22Rv1 (cell line): ENCODE measurements around the gene LRP8.
A peak's percentile ranks its signal among the peaks of the same experiment; 100 is the strongest.

Experiments
- H3K27ac ChIP-seq: fragments of 450-650 bp; 2 replicates; pipeline ENCODE4 v1.5.1; 2017
- ZFX ChIP-seq: fragments of 450-650 bp; IDR thresholded peaks from 2 replicates; pipeline ENCODE4 v1.6.1; 2017; ENCODE audit warnings: antibody characterized with exemption, borderline replicate concordance
- TF ChIP-seq, protein P1 (sequence below): fragments of 450-650 bp; IDR thresholded peaks from 2 replicates; pipeline ENCODE4 v1.5.1; 2017; ENCODE audit warnings: mild to moderate bottlenecking

LRP8 gene

DNA sequence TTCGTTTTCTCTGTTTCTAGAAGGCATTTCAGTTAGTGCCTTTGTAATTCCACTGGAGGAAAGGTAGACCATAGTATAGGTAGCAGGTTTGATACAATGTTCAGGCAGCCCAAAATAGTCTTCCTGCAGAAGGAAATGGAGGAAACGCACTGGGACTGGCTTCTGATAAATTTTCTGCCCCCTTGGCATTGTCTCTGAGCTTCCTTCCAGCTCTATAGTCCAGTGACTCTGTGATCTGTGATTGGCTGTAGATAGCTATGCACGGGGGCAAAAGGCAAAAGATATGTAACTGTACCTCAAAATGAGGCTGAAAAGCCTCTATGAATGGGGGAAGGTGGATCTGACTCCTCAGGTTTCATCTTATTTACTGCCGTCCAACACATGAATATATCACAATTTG is 83.7 kb downstream of the LRP8 start:
- TF ChIP-seq, protein P1, sequence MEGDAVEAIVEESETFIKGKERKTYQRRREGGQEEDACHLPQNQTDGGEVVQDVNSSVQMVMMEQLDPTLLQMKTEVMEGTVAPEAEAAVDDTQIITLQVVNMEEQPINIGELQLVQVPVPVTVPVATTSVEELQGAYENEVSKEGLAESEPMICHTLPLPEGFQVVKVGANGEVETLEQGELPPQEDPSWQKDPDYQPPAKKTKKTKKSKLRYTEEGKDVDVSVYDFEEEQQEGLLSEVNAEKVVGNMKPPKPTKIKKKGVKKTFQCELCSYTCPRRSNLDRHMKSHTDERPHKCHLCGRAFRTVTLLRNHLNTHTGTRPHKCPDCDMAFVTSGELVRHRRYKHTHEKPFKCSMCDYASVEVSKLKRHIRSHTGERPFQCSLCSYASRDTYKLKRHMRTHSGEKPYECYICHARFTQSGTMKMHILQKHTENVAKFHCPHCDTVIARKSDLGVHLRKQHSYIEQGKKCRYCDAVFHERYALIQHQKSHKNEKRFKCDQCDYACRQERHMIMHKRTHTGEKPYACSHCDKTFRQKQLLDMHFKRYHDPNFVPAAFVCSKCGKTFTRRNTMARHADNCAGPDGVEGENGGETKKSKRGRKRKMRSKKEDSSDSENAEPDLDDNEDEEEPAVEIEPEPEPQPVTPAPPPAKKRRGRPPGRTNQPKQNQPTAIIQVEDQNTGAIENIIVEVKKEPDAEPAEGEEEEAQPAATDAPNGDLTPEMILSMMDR: no peak
- no peak for TF ChIP-seq ZFX
- H3K27ac ChIP-seq: no peak overlapping the region

DNA sequence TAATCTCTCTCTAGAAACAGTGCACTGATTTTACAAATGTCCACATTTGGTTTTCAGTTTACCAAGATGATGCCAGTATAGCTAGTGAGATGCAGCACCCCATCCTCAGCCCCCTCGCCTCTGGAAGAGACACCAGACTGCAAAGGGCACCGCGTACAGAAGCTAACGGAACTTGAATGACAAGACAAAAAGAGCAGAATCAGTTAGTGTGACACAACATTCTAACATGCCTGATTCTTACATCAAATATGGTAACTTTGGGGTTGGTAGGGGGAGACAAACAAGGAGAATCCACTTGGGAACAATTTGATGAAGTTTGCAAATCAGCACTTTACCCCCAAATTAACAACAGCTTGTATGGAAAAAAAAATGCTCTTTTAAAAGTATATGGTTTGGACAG is 85.5 kb downstream of the LRP8 start:
- TF ChIP-seq ZFX: no peak
- TF ChIP-seq, protein P1: no peak
- no peak overlapping the region for H3K27ac ChIP-seq

DNA sequence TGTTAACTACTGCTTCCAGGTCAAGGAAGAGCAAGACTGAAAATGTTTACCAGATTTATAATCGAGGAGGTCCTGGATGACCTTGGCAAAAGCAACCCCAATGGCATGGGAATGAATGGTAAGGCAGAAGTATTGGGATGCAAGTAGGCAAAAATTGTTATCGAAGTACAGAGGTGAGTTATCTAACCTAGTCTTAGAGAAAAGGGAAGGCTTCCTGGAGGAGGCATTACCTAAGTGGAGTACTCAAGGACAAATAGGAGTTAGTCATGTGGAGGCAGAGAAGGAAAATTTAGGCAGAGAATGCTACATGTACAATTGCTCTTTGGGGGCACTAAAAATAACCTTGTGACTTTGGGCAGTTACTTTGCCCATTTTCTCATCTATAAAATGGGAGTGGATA is 86.0 kb downstream of the LRP8 start:
- no peak overlapping the region for H3K27ac ChIP-seq
- TF ChIP-seq ZFX: no peak

DNA sequence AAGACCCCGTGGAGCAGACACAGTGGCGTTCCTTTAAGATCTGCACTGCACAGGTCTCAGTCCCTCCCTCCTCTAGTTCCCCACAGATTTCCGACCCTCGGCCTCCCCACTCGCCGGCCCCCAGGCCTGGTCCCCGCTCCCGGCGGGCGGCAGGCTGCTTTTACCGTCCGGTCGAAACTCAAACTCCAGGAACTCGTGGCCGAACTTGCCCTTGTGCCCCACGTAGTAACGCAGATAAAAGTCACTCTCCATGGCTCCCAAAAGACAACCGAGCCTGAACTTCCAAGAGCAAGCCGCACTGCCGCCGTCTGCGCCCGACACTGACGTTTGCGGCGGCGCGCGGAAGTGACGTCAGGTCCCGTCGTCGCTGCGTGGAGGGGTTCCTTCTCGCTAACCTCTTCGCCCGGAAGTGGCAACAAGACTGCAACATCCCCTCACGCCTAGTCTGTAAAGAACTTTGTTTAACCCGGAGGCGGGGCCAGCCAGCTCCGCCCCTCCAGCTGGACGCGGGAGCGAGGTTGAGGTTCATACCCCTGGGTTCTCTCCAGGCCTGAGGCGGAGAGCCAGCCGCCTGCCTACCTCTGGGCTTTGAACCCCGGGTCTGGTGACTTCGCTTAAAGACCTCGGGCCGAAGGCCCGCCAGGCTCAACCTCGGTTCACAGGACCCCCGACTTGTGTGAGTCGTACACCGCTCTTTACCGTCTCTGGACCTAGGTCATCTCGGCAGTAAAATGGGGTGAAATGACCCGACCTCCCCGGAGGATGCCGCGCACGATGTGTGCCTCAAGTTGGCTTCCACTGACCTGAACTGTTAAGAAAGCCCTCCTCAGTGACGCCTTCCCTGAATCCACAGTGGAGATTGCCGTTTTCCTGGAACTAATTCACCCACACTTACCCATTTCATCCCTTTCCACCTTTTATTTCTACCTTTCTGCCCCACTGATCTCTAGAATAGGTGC is 89.4 kb downstream of the LRP8 start, which contains the start of gene MAGOH:
Gene MAGOH, minus strand, starts transcription at position 322 of the 959 bp plus-strand sequence. Its CDS starts 70 bp downstream, at position 252.
- H3K27ac ChIP-seq: peak within 1 kb of the TSS; percentile 56

DNA sequence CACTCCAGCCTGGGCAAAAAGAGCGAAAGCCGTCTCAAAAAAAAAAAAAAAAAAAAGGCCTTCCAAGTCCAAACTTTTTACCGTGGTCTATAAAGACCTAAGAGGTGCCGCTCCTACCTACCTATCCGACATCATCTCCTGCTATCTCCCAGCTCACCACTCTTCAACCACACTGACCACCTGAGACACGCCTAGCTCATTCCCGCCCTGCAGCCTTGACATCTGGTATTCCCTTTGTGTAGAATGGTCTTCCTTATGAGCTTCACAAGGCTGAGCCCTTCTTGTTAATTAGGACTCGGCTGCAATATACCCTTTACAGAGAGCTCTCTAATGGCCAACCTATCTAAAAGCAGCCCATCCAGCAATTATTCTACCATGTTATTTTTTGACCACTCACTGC is 90.2 kb downstream of the LRP8 start:
- no peak for TF ChIP-seq ZFX
- TF ChIP-seq, protein P1: no peak
- peak overlapping the region; percentile 56 for H3K27ac ChIP-seq

More for the DNA sequence above, 89.4 kb downstream of the LRP8 start, which contains the start of gene MAGOH:
- no peak for TF ChIP-seq ZFX
- TF ChIP-seq, protein P1: no peak

DNA sequence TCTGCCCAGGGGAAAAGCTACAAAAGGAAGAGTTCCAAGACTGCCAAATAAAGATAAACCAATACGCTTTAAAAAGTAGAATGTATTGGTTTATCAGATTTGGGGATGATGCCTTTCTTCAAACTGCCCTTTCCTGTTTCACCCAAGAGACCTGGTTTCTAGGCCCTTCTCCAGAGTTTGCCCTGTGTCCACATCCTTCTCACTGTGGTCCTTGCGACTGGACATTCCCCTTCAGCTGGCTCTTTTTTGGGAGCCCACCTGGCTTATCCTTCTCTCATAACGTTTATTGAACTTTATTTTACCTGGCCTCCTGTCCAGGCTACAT is 106.9 kb downstream of the LRP8 start:
- peak overlapping the region; percentile 93 for H3K27ac ChIP-seq
- no peak for TF ChIP-seq ZFX
- TF ChIP-seq, protein P1: no peak

DNA sequence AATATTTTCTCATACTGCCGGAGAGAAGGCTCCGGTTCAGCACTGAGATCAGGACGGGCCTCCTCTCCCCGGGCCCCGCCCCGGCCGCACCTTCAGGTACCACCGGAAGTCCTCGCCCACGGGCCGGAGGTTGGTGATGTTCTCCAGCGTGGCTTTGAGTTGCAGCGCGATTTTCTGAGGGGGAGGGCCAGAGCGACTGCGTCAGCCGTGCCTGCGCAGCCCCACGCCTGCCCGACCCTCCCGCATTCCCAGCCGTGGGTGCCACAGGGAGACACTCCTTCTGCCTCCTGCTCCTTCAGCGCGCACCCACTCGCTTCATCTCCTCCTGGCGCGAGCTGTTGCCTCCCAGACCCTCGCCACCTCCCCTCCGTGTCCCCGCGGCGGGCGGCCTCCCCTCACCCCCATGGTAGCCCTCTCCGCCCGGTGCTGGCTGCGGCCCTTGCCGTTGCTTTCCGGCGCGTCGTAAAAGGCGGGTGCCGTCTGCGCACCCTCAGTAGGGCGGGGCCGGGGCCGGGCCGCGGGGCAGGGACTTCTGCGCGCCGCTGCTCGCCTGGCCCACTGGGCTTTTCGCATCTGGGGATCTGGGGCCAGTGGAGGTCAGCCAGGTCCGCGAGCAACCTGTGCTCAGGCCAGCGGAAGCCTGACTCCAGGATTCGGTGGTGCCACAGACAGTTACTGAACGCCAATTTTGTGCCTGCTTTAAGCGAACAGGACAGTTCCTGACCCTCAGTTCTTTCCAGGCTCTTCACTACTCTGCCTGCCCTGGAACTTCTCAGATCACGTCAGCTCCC is 107.5 kb downstream of the LRP8 start, which contains the start of gene CZIB:
Gene CZIB, minus strand, starts transcription at position 464 of the 791 bp plus-strand sequence. Its CDS starts 59 bp downstream, at position 405.
- TF ChIP-seq, protein P1: no peak
- no peak for TF ChIP-seq ZFX
- H3K27ac ChIP-seq: peak within 1 kb of the TSS; percentile 93
